NCI-H146 treated with DMSO at 0.1 percent for 48 hours (cell line): ENCODE data around the gene LYRM9.
"Not testable (repeated sequence)": the region's sequence is repeated elsewhere in the genome, so short reads cannot be mapped to it uniquely, and the experiment has no call there.

ENCODE experiments used
- DNase-seq: peaks from one replicate; lab custom pipeline; 2025; ENCODE audit not compliant: unreplicated experiment; lab: John Stamatoyannopoulos, UW

Gene LYRM9

DNA sequence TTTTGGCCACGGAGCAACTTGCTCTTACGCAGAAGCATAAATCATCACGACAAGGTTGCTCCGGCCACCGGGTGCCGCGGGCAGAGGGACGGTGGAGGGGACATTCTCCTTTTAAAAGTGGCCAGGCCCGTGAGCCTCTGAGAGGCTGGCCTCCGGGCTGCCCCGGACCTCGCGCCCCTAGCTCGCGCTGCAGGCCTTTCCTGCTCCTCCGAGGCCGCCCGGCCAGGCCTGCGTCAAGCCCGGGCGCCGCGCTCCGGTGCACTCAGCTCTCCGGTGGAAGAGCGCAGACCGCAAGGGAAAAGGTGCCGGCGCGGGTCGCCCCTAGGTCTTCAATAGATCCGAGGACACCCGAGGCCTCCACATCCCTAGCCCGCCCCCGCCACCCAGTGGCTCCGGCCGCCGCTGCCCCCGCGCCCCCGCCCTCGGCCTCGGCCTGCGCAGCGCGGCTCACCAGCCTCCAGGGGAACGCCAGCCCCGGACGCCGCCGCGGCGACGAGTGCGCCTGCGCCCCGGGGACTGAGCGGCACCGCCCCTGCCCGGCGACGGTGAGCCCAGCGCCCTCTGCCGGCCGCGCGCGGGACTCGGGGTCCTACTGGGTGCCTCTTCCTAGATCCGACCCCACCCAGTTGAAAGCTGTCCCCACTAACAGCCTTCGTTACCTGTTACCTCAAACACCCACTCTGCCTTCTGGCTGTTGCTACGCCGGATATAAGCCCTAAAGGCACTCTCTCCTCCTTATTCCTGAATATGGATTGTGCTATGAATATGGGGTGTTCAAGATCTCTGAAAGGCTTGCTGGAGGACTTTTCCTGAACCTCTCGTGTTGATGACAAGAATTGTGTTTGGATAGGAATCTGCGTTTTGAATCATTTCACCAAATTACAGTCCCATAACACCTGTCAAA, at the start of gene LYRM9:
Gene LYRM9 (minus strand): TSS at position 500 of the 904 bp plus-strand sequence. CDS start 10,671 bp downstream, outside the sequence.
- peak; percentile 54 for DNase-seq

DNA sequence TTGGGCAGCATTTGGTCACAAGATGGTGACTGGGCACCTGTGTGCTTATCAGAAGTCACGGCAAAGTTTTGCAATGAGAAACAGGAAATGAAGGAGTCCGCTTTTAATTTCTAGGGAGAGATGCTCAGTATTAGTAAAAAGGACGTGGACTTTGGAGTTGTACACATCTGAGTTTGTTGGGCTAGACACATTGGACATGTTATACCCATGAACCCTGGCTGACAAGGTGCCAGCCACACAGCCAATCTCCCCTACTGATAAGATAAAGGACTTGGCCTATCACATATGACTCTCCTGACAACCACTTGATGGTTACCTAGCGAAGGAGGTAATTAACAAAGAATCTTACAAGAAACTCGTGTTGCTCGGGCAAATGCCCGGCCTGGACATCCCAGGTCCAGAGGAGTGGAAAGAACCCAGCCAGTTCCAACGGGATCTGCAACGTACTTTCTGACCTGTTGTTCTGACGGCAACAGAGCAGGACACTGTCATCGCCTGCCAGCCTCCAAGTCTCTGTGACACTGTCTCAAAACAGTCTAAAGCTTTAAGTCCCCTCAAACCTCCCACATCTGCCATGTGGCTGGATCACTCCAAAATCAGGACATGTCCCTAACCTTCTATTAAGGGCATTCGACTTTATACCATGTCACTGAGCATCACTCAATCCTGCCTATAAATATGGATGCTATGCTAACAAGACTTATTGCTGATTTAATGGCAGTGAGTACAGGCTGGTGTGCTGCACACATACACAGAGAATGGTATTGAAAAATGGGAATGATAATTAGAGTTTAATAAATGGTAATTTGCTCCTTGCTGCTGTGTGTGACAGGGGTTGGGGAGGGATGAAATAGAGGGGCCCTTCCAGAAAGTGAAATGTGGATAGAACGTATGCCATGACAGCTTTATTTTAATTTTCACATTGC, 47.6 kb upstream of the LYRM9 start:
- no peak for DNase-seq

DNA sequence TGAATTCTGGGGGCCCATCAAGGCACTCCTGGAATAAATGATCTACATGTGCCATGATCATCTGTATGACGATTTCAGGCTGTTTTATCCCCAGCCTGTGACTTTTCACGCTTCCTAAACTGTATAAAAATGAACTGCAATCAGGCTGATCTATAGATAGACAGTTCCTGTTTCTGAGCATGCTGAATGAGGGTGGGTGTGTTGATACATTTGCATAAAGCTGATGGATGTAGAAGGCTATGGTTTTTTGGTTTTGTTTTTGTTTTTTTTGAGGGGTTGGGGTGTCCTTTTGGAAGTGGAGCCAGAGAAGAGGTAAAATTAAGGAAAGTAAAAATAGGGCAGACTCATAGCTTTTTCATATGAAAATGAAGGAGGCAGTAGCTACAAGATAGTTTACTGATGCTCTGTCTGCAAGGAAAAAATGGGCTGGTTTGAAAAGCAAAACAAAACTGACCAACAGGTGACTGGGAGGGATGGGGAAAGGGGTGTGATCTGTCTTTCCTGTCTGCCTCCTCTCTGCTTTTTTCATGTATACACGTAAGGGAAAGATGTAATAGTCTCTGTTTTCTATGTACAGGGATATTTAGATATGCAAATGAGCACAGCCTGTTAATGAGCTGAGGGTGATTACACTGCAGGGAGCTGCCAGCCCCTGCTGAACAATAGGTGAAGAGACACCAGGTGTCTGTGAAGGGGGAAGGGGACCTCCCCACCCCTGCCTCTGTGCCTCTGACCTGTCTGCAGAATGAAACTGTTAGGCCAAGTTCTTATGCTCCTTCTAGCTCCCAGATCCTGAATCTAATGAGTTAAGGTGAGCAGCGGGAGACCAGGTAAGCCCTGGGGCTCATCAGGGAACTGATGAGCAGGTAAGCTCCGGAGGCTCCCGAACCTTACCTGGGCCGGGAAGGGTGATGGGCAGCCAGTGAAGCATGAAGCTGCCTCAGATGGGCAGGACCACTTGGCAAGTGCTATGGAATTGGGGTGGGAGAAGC, 46.6 kb upstream of the LYRM9 start:
- no peak for DNase-seq

DNA sequence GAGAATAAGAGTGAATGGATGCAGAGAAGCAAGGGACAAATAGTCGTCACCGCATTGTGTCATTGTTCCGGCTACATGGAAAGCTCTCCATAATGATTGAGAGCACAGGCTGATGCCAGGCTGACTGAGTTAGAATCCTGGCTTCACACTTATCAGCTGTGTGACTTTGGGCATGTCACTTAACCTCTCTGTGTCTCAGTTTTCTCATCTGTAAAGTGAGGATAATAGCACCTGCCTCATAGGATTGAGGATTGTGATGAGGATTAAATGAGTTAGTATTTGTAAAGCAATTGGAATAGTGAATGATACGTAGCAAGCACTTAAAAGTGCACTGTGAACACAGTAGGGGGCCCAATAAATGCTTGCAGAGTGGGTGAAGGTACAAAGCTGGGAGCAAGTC, 45.7 kb upstream of the LYRM9 start:
- no peak for DNase-seq

DNA sequence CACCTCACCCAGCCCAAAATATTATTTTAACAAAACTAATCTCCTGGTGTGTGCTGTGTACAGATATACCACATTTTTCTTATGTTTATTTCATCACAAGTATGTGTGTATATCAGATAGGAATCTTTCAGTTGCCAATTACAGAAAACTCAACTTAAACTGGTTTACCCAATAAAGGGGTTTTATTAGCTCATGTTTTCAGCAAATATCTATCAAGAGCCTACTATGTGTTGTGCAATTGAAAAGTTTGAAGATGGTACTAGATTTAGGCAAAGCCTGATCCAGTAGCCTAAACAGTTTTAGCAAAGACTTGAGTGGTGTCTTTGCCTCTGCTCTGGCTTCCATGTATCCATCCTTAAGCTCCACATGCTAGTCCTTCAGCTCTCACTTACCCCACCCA, 45.1 kb upstream of the LYRM9 start:
- no peak for DNase-seq

DNA sequence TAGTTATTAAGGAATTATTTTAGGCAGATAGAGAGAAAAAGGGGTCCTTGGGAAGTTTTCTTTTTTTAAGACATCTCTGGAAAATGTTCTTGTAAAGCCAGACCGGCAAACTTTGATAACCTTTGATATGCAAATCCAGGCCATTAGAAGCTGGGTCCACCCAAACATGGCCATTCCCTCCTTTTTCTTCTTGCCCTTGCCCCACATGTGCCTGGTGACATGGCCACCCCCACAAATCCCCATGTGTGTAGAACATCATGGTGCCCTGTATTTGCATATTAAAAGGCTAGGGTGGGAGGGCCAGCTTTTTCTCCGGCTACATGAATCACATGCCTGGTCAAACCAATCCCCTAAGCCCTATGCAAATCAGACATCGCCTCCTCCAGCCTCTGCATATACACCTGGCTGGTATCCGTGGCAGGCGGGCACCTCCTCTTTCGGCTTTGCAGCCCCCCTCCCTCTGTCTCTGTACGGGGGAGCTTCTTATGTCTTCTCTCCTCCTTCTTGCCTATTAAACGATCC, 43.9 kb upstream of the LYRM9 start:
- DNase-seq: no peak

DNA sequence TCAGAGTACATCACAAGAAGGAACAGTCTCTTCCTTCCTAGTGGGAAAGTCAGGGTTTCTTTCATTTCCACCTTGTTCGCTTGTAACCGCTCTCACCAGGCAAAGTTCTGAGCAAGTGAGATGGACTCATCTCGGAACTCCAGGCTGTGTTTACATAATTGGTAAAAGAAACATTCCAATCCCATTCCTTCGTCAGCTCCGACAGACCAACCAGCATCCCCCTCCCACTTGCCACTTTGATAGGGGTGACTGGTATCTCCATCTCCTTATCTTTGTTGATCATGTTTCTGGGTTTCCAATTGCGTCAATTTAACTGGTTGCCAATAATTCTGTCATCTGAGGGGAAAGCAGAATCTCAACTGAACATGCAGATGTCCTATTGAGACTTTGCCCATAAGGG, 36.8 kb upstream of the LYRM9 start:
- no peak for DNase-seq

DNA sequence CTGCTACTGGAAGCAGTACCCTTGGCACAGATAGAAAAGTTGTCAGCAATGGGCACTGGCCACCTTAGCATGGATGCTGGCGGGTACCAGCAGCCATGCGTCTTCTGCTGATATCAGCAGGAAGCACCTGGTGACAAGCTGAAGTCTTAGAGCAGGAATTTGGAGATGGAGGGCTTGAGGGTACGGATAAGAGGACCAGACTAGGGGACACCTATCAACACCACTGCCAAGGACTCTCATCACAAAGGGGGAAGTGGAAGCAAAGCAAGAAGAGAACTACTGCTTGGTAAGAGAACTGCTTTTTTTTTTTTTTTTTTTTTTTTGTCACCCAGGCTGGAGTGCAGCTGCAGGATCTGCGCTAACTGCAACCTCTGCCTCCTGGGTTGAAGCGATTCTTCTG, 35.4 kb upstream of the LYRM9 start:
- no peak for DNase-seq

DNA sequence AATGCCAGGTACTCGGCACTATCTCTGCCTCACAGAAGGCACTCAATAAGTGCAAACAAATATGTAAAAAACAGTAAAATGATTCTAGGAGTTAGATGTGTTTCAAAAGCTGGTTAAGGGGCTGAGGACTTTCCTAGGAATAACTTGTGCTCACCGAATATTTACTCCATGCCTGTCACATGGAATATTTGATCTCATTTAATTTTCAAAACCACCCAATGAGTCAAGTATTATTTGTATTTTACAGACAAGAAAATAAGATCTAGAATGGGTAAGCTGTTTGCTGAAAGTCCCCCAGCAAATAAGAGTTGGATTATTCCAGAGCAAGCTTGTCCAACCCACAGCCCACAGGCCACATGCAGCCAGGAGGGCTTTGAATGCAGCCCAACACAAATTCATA, 34.6 kb upstream of the LYRM9 start:
- DNase-seq: no peak

DNA sequence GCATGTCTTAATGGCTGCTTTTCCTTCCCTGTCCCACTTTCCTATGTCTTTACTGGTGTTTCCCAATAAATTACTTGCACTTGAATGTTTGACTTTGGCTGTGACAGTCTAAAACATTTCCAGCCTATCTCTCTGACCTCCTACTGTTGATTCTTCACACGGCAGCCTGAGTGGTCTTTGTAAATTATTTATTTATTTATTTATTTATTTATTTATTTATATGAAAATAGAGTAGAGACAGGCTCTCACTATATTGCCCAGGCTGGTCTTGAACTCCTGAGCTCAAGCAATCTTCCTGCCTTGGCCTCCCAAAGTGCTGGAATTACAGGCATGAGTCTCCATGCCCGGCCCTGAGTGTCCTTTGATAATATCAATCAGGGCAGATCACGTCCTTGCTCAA, 28.4 kb upstream of the LYRM9 start:
- DNase-seq: no peak

DNA sequence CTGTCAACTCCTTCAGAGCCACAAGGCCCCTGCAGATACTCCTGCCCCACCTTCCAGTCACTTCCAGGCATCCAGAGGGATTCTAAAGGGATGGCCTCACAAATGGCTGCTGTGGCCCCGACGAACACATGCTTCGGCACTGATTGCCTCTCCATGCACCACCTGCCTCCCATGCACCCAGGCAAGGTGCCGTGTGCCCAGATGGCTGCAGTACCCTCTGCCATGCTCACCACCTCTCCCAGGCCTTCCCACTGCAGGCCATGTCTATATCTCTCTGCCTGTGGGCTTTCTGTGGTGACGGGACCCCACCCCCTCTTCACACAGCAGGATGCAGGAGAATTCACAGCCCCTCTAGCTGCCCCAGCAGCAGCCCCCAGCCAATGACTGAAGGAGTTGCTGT, 27.9 kb upstream of the LYRM9 start:
- DNase-seq: no peak

DNA sequence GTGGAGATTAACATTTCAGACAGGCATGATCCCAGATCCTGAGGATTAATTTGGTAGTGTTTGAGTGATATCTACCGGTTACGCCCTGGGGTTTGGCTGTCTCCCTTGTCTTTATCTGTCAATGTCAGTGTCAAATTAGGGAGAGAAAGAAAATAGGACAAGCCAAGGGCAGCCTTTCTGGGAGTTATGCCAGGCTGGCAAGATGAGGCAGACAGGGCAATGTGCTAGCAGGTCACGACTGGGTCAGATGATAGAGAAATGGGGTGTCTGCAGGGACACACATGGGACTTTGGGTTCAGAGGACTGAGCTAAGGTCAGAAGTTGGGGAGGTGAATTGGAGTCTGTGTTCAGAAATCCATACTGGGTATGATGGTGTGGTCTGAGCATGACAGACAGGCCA, 27.4 kb upstream of the LYRM9 start:
- no peak for DNase-seq

DNA sequence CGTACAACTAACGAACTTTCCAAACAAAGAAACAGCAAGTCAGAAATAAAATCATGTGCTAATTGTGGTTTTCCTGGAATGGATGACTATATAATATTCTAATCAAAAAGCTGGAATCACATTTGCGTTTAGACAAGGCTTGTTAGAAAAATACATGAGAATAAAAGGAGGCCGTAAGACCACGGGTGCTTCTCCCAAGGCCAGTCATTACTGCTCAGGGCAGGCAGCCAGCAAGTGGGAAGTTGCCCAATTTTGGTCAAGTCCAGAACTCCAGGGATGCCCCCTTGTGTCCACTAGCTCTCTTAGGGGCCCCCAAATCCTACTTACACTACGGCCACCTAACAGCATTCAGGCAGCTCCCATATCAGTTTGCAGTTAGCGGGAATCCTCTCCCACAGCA, 25.9 kb upstream of the LYRM9 start:
- DNase-seq: no peak

DNA sequence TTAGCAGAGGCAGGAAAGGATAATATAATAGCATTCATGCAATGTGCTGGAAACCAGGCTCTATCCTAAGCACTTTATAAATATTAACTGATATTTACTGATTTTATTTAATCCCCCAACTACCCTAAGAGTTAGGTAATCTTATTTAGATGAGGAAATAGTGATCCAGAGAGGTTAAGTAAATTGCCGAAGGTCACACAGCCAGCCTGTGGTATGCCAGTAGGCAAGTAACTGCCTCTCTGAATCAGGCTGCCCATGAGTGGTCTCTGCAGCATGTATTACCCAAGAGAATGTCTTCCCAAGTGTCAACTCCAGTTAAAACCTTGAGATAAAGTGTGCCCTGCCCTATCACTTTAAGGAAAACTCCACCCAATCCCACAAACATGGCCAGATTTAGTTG, 25.3 kb upstream of the LYRM9 start:
- DNase-seq: no peak

DNA sequence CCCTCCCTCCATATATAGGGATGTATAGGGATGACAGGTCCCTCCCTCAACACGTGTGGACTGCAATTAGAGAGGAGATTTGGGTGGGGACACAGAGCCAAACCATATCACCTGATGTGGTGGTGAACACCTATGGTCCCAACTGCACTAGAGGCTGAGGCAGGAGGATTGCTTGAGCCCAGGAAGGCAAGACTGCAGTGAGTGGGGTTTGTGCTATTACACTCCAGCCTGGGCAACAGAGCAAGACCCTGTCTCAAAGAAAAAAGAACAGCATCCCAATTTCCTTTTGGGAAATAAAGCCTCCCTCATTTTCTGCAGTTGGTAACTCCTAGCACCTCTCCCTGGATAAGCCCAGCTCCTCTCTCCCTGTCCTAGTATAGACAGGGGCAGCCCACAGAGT, 23.8 kb upstream of the LYRM9 start:
- DNase-seq: no peak

DNA sequence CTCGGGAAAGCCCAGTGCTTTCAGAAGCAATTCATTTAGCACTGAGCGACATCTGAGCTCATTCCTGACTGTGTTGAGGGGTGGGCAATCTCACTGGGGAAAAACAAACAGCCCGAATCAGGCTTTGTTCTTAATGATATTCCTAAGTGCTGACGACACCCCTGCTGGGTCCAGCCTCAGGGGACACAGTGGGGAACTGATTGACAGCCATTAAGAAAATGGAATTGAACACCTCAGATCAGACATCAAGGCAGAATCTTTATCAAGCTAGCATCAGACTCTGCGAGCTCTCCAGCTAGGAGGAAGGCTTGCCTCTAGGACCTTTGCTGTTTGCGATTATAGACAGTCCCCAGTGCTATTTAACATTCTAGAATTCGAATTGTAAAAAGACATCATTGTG, 22.5 kb upstream of the LYRM9 start:
- DNase-seq: peak; percentile 40

DNA sequence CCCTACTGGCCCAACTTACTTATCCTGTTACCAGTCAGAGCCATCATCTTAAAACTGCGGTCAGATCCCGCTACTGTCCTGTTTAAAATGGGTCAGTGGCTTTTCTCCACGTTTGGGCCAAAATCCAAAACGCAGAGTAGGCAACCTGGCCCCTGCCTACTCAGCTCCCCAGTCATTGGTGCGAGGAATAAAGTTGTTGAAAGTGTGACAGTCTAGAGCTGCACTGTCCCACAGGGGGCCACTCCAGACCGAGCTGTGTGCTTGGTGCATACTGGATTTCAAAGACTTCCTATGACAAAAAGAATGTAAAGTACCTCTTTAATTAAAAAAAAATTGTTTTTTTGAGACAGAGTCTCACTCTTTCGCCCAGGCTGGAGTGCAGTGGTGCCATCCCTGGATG, 21.2 kb upstream of the LYRM9 start:
- DNase-seq: no peak

DNA sequence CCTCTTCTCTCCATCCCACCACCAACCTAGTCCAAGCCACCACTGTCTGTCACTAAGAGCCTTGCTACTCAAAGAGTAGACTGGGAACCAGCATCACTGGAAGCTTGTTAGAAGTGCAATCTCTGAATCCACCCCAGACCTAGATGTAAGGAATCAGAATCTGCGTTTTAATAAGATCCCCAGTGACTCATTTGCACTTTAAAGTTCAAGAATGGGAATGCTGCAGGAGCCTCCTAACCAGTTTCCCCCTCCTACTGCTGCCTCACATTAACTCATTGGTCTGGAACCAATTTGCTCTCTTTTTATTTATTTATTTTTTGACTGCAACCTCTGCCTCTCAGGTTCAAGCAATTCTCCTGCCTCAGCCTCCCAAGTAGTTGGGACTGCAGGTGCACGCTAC, 19.8 kb upstream of the LYRM9 start:
- no peak for DNase-seq

DNA sequence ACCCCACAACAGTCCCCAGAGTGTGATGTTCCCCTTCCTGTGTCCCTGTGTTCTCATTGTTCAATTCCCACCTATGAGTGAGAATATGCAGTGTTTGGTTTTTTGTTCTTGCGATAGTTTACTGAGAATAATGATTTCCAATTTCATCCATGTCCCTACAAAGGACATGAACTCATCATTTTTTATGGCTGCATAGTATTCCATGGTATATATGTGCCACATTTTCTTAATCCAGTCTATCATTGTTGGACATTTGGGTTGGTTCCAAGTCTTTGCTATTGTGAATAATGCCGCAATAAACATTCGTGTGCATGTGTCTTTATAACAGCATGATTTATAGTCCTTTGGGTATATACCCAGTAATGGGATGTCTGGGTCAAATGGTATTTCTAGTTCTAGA, 19.1 kb upstream of the LYRM9 start:
- DNase-seq: not testable (repeated sequence)

DNA sequence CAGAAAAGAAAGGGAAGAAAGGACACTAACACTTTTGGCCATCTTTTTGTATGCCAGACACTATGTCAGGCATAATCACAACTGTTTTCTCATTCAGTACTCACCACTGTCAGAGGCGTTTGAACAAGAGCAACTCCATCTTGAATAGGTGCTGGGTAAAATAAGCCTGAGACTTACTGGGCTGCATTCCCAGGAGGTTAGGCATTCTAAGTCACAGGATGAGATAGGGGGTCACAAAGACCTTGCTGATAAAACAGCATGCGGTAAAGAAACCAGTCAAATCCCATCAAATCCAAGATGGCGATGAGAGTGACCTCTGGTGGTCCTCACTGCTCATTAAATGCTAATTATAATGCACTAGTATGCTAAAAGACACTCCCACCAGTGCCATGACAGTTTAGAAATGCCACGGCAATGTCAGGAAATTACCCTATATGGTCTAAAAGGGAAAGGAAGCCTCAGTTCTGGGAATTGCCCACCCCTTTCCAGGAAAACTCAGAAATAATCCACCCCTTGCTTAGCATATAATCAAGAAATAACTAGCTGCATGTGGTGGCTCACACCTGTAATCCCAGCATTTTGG, 14.9 kb upstream of the LYRM9 start:
- no peak for DNase-seq
